HepG2 (cell line): ENCODE results near the gene KLB. TPM values are rescaled to one million over a fixed set of nuclear protein-coding genes. Genes with fewer than 3 reads are reported as not detected.
A peak's percentile ranks its signal among the peaks of the same experiment; 100 is the strongest.
"Not testable (repeated sequence)": the region's sequence is repeated elsewhere in the genome, so short reads cannot be mapped to it uniquely, and the experiment has no call there.

Experiments
- ATAC-seq: fragments of 200-7000 bp; cut with Tn5 transposase; 3 replicates; pipeline ENCODE4 v1.9.1; 2020; ENCODE audit warnings: mild to moderate bottlenecking, moderate library complexity
- BruUV-seq: library from RNA; stranded (reverse); fragments of 400-500 nt; replicated peaks from 2 replicates; lab custom pipeline; 2021; lab: Mats Ljungman, UMichigan
- CTCF ChIA-PET: fragments of 300-600 bp; formaldehyde crosslinking; extraction: SDS; loops from one replicate; lab custom pipeline; 2021; ENCODE audit warnings: low total read pairs, inconsistent platforms, low intra/inter-chr PET ratio; lab: Yijun Ruan, JAX
- POLR2A ChIA-PET: fragments of 350-600 bp; sonication (Branson Sonifier 250); formaldehyde crosslinking; loops from one replicate; lab custom pipeline; 2020; ENCODE audit warnings: antibody characterized with exemption, inconsistent platforms; lab: Yijun Ruan, JAX
- DNase-seq: peaks from one replicate; pipeline ENCODE4 v3.0.0-alpha.2; 2015; ENCODE audit warnings: low spot score
- FAIRE-seq: peaks from 3 replicates; lab custom pipeline; 2011; peaks lifted over from hg19 to GRCh38; lab: Jason Lieb, UNC
- H2AFZ ChIP-seq: one replicate; pipeline ENCODE4 v1.6.1; 2011; ENCODE audit warnings: low read length, inconsistent platforms
- H3K27ac ChIP-seq: fragments of 300-600 bp; 3 replicates; pipeline ENCODE4 v1.8.0; 2011; ENCODE audit warnings: mixed run types, mild to moderate bottlenecking, mixed read lengths, low read length, inconsistent platforms; ENCODE audit not compliant: insufficient read depth; ENCODE audit errors: extremely low read length
- H3K27me3 ChIP-seq, 2 experiments: fragments of 200-600 bp in 1 of 2; 2 replicates in 1 of 2; 3 replicates in 1 of 2; pipeline versions ENCODE4 v1.6.0 to v1.8.0; 2011; ENCODE audit warnings: low read length in 2 of 2, mild to moderate bottlenecking in 2 of 2, moderate library complexity in 2 of 2, inconsistent platforms in 1 of 2; ENCODE audit not compliant: insufficient read depth in 2 of 2, control insufficient read depth in 1 of 2
- H3K36me3 ChIP-seq, 2 experiments: fragments of 200-600 bp in 1 of 2; replicated peaks in 1 of 2; 2 replicates in 1 of 2; 3 replicates in 1 of 2; pipeline versions ENCODE4 v1.5.1 to v1.8.0; 2011; ENCODE audit warnings: low read length in 2 of 2, inconsistent platforms in 1 of 2; ENCODE audit not compliant: insufficient read depth in 2 of 2, control insufficient read depth in 1 of 2
- H3K4me1 ChIP-seq: 2 replicates; pipeline ENCODE4 v1.5.1; 2012; ENCODE audit warnings: low read length, inconsistent platforms; ENCODE audit not compliant: insufficient read depth
- H3K4me2 ChIP-seq: 2 replicates; pipeline ENCODE4 v1.6.0; 2011; ENCODE audit warnings: low read depth, low read length, inconsistent platforms
- H3K4me3 ChIP-seq, 3 experiments: fragments of 200-600 bp in 1 of 3; sonication (generic), shearing (Covaris generic) in 1 of 3; replicated peaks in 1 of 3; 2 replicates each; pipeline ENCODE4 v1.5.1; 2011 to 2016; ENCODE audit warnings: low read length in 3 of 3, inconsistent platforms in 2 of 3, low read depth in 2 of 3, mild to moderate bottlenecking in 2 of 3, control low read depth in 1 of 3, mixed read lengths in 1 of 3; ENCODE audit not compliant: insufficient read depth in 1 of 3
- H3K79me2 ChIP-seq: one replicate; pipeline ENCODE4 v1.6.1; 2011; ENCODE audit warnings: low read length, inconsistent platforms; ENCODE audit not compliant: insufficient read depth
- H3K9ac ChIP-seq: 2 replicates; pipeline ENCODE4 v1.6.0; 2011; ENCODE audit warnings: mild to moderate bottlenecking, low read depth, low read length, inconsistent platforms; ENCODE audit not compliant: insufficient read depth
- H3K9me3 ChIP-seq: 2 replicates; pipeline ENCODE4 v1.5.1; 2012; ENCODE audit warnings: mild to moderate bottlenecking, low read length
- H4K20me1 ChIP-seq: 2 replicates; pipeline ENCODE4 v1.6.0; 2011; ENCODE audit warnings: inconsistent platforms, mild to moderate bottlenecking, low read length, moderate library complexity; ENCODE audit not compliant: insufficient read depth
- ARID5B ChIP-seq: IDR thresholded peaks from 2 replicates; pipeline ENCODE4 v1.4.0; 2020; ENCODE audit warnings: mild to moderate bottlenecking, missing genetic modification reagents
- EP300 ChIP-seq, 3 experiments: sonication (generic) in 1 of 3; formaldehyde crosslinking in 1 of 3; IDR thresholded peaks; 2 replicates each; pipeline versions ENCODE4 v1.5.1 to v1.6.1; 2011 to 2020; ENCODE audit warnings: low read depth in 2 of 3, low read length in 2 of 3, borderline replicate concordance in 1 of 3, improper control_type of control experiment in 1 of 3, mild to moderate bottlenecking in 1 of 3, missing genetic modification reagents in 1 of 3, moderate library complexity in 1 of 3
- HNF4A ChIP-seq: sonication (generic); formaldehyde crosslinking; IDR thresholded peaks from 2 replicates; pipeline ENCODE4 v1.4.0; 2020; ENCODE audit warnings: missing genetic modification reagents
- MXD1 ChIP-seq: sonication (generic); formaldehyde crosslinking; IDR thresholded peaks from 2 replicates; pipeline ENCODE4 v1.4.0; 2020; ENCODE audit warnings: mild to moderate bottlenecking, missing genetic modification reagents
- NCOA2 ChIP-seq: sonication (generic); formaldehyde crosslinking; IDR thresholded peaks from 2 replicates; pipeline ENCODE4 v1.8.0; 2022; ENCODE audit warnings: inconsistent platforms
- NR2F6 ChIP-seq, 2 experiments: IDR thresholded peaks; 2 replicates each; pipeline ENCODE4 v1.6.1; 2016; ENCODE audit warnings: antibody characterized with exemption in 1 of 2, mild to moderate bottlenecking in 1 of 2
- PITX1 ChIP-seq: sonication (generic); formaldehyde crosslinking; IDR thresholded peaks from 2 replicates; pipeline ENCODE4 v1.5.1; 2020; ENCODE audit warnings: mild to moderate bottlenecking, missing genetic modification reagents
- SOX6 ChIP-seq, 2 experiments: fragments of 450-650 bp in 1 of 2; sonication (generic) in 1 of 2; formaldehyde crosslinking in 1 of 2; IDR thresholded peaks; 2 replicates each; pipeline versions ENCODE4 v1.4.0 to v1.6.1; 2017 to 2020; ENCODE audit warnings: antibody characterized with exemption in 1 of 2, mild to moderate bottlenecking in 1 of 2, missing genetic modification reagents in 1 of 2
- ZGPAT ChIP-seq: IDR thresholded peaks from 2 replicates; pipeline ENCODE4 v1.6.1; 2016; ENCODE audit warnings: mild to moderate bottlenecking
- ZNF18 ChIP-seq: sonication (generic); formaldehyde crosslinking; IDR thresholded peaks from 2 replicates; pipeline ENCODE4 v1.8.0; 2022; ENCODE audit warnings: mild to moderate bottlenecking, missing genetic modification reagents; ENCODE audit not compliant: insufficient replicate concordance
- WGBS: methylation state at CpG from one replicate; pipeline ENCODE4 v1.1.6; 2017; ENCODE audit warnings: low lambda C conversion rate; 5-methylcytosine and 5-hydroxymethylcytosine counted together
- in situ Hi-C: cut with HindIII; loops from 2 replicates; pipeline ENCODE4 v1.10.0; 2017; ENCODE audit warnings: low pct_unique_long_range_greater_than_20kb; ENCODE audit not compliant: extremely low pct_ligation_motif_present
- intact Hi-C: fragments of 100-400 bp; cut with micrococcal nuclease; formaldehyde crosslinking; loops from one replicate; pipeline ENCODE4 v1.10.0; 2022; ENCODE audit not compliant: unreplicated experiment
- polyA plus RNA-seq, 8 experiments: library from polyadenylated mRNA; depleted of rRNA in 3 of 8; stranded (reverse) in 7 of 8; unstranded in 1 of 8; fragments of >200 nt; fragmentation: Illumina TruSeq in 4 of 8; extraction: Trizol in 4 of 8; gene quantifications; 2 replicates each; pipeline versions ENCODE4 v1.2.1 to v1.2.3, GENCODE V29; 2011 to 2016; ENCODE audit warnings: low read depth in 4 of 8, missing spikeins in 1 of 8, mixed read lengths in 1 of 8; ENCODE audit not compliant: insufficient read depth in 1 of 8
- total RNA-seq, 5 experiments: library from RNA; depleted of rRNA; stranded (reverse); fragments of >200 nt; fragmentation: Illumina TruSeq; extraction: Trizol; gene quantifications; 2 replicates each; pipeline ENCODE4 v1.2.3, GENCODE V29; 2016; ENCODE audit warnings: low read depth in 1 of 5

The KLB gene
- total and polyA plus RNA-seq, 2 of the 13 experiments (the other 11 are each of a cell fraction or from before 2014, with no cell fraction given) = 25.3 to 82.0 TPM

- no peak for TF ChIP-seq MXD1 (CRISPR knock-in tag)
These were observed 15.5 kb downstream of the KLB start (continued) for GRCh38 chr4:39422247-39422646.

GRCh38 chr4:39425297-39425696 is 18.6 kb downstream of the KLB start:
- FAIRE-seq; H4K20me1 ChIP-seq; intact Hi-C loops; in situ Hi-C loops; BruUV-seq; H3K9ac ChIP-seq; H3K4me3 ChIP-seq; H3K36me3 ChIP-seq; H2AFZ ChIP-seq; H3K27me3 ChIP-seq; H3K9me3 ChIP-seq; CTCF ChIA-PET; TF ChIP-seq EP300 (CRISPR knock-in tag; IDR thresholded peaks at IDR 0.05; ENCODE audit: borderline replicate concordance); SOX6 (IDR thresholded peaks at IDR 0.05); NR2F6 (CRISPR knock-in tag; IDR thresholded peaks at IDR 0.05): not testable (repeated sequence)
- POLR2A ChIA-PET = interaction anchor here (1.2 to 8.4 kb wide), 4 partner anchors 10 to 58 kb away, joined by 3 to 121 read pairs (median 4); partner anchors contain the start of genes LIAS and RPL9
- peaks cover 76% of the 10 kb centered on the region for H3K79me2 ChIP-seq
- peak overlapping the region; percentile 66 for H3K27ac ChIP-seq
- DNase-seq (peak; percentile 66), ATAC-seq (peak; percentile 64)
- H3K4me1 ChIP-seq = peaks cover 89% of the 10 kb centered on the region
- 0% methylated on average over 1 of the region's 1 CpG for WGBS
- peak overlapping the region; percentile 32; the same call in 1 of the 2 replicates for H3K4me2 ChIP-seq
- TF ChIP-seq EP300 (IDR thresholded peaks at IDR 0.05; ENCODE audit: low read depth in 2 of 2, low read length in 2 of 2) (peak in 1 of 2 experiments; percentile 35; a peak in 2 of 4 replicates), HNF4A (CRISPR knock-in tag) (peak; percentile 78), ARID5B (CRISPR knock-in tag) (peak; percentile 62), ZNF18 (CRISPR knock-in tag) (peak; percentile 99), NCOA2 (CRISPR knock-in tag) (peak; percentile 47; the same call in 1 of the 2 replicates), ZGPAT (CRISPR knock-in tag) (peak; percentile 44; the same call in 1 of the 2 replicates), SOX6 (CRISPR knock-in tag; IDR thresholded peaks at IDR 0.05) (peak; percentile 41; the same call in 1 of the 2 replicates), PITX1 (peak; percentile 50; the same call in 1 of the 2 replicates), NR2F6 (IDR thresholded peaks at IDR 0.05) (0 out of 2 replicates have a peak, but pooled peaks have one; percentile 7)
